Measurements from ENCODE around the gene RAP1GAP.

GRCh38 chr1:21610989-21611785, 58.0 kb downstream of the RAP1GAP start:
- TF ChIP-seq CTCF (IDR thresholded peaks at IDR 0.05; ENCODE audit: poor library complexity, severe bottlenecking) (no peak), POLR2AphosphoS5 (IDR thresholded peaks at IDR 0.05) (no peak), EZH2 (IDR thresholded peaks at IDR 0.05; ENCODE audit: borderline replicate concordance, insufficient read depth, low read length, poor library complexity, severe bottlenecking) (no peak), REST (IDR thresholded peaks at IDR 0.05; ENCODE audit: borderline replicate concordance) (no peak), EP300 (conservative IDR thresholded peaks at IDR 0.05; ENCODE audit: poor library complexity, severe bottlenecking) (no peak), TAF1 (IDR thresholded peaks at IDR 0.05; ENCODE audit: low read depth) (no peak), RAD21 (conservative IDR thresholded peaks at IDR 0.05) (no peak), MXI1 (conservative IDR thresholded peaks at IDR 0.05; ENCODE audit: poor library complexity, severe bottlenecking) (no peak)

Measured in neural cell (in vitro differentiated cells).